Endothelial cell of umbilical vein (primary cell): ENCODE data around the gene TMEM181. TPM values are rescaled to one million over a fixed set of nuclear protein-coding genes. Genes with fewer than 3 reads are reported as not detected.

Experiments used
- BruUV-seq: library from RNA; stranded (reverse); fragments of 400-500 nt; replicated peaks from 2 replicates; lab custom pipeline; 2021; lab: Mats Ljungman, UMichigan
- CTCF ChIA-PET: fragments of 300-600, 350-600 bp; sonication (Branson Sonifier 250); formaldehyde crosslinking; loops from one replicate; lab custom pipeline; 2021; ENCODE audit warnings: antibody characterized with exemption, inconsistent platforms; lab: Charles Lee
- POLR2A ChIA-PET: fragments of 300-600, 350-600 bp; sonication (Branson Sonifier 250); formaldehyde crosslinking; loops from one replicate; lab custom pipeline; 2021; ENCODE audit warnings: antibody characterized with exemption, inconsistent platforms; lab: Charles Lee
- DNase-seq: peaks from one replicate; pipeline ENCODE4 v3.0.0-alpha.2; 2011; ENCODE audit warnings: low read depth, low spot score
- FAIRE-seq: peaks from 2 replicates; lab custom pipeline; 2011; peaks lifted over from hg19 to GRCh38; lab: Jason Lieb, UNC
- H2AFZ ChIP-seq: 2 replicates; pipeline ENCODE4 v1.6.0; 2012; ENCODE audit warnings: low read depth, low read length, control low read depth, inconsistent platforms
- H3K27ac ChIP-seq: 2 replicates; pipeline ENCODE4 v1.5.1; 2011; ENCODE audit warnings: low read depth, mild to moderate bottlenecking, control low read depth, low read length, moderate library complexity; ENCODE audit not compliant: insufficient read depth
- H3K27me3 ChIP-seq, 2 experiments: 2 replicates each; pipeline versions ENCODE4 v1.6.0 to v1.6.1; 2011; ENCODE audit warnings: low read length in 2 of 2, mixed read lengths in 1 of 2; ENCODE audit not compliant: control insufficient read depth in 2 of 2, insufficient read depth in 2 of 2
- H3K36me3 ChIP-seq, 2 experiments: 2 replicates in 1 of 2; 3 replicates in 1 of 2; pipeline ENCODE4 v1.5.1; 2011; ENCODE audit warnings: low read length in 2 of 2, mild to moderate bottlenecking in 1 of 2, moderate library complexity in 1 of 2; ENCODE audit not compliant: control insufficient read depth in 2 of 2, insufficient read depth in 2 of 2; ENCODE audit errors: extremely low read depth in 1 of 2
- H3K4me1 ChIP-seq: 3 replicates; pipeline ENCODE4 v1.5.1; 2011; ENCODE audit warnings: mild to moderate bottlenecking, low read length; ENCODE audit not compliant: control insufficient read depth, insufficient read depth; ENCODE audit errors: extremely low read depth
- H3K4me2 ChIP-seq: 2 replicates; pipeline ENCODE4 v1.6.1; 2011; ENCODE audit warnings: low read length, control low read depth, mixed read lengths; ENCODE audit not compliant: insufficient read depth
- H3K4me3 ChIP-seq, 3 experiments: fragments of 200-600 bp in 1 of 3; sonication (generic), shearing (Covaris generic) in 1 of 3; replicated peaks in 1 of 3; 2 replicates each; pipeline ENCODE4 v1.5.1; 2011 to 2016; ENCODE audit warnings: control low read depth in 3 of 3, low read length in 3 of 3, mild to moderate bottlenecking in 2 of 3, inconsistent platforms in 1 of 3, low read depth in 1 of 3, moderate library complexity in 1 of 3; ENCODE audit not compliant: insufficient read depth in 1 of 3
- H3K79me2 ChIP-seq: 2 replicates; pipeline ENCODE4 v1.6.0; 2012; ENCODE audit warnings: low read length, inconsistent platforms; ENCODE audit not compliant: control insufficient read depth, insufficient read depth
- H3K9ac ChIP-seq: replicated peaks from 2 replicates; pipeline ENCODE3; 2011; ENCODE audit warnings: low read length, control low read depth; ENCODE audit not compliant: insufficient read depth; ENCODE audit errors: extremely low read depth
- H3K9me1 ChIP-seq: replicated peaks from 3 replicates; pipeline ENCODE4 v1.6.0; 2011; ENCODE audit warnings: mild to moderate bottlenecking, low read length; ENCODE audit not compliant: control insufficient read depth, insufficient read depth; ENCODE audit errors: extremely low read depth
- H3K9me3 ChIP-seq: replicated peaks from 2 replicates; pipeline ENCODE4 v1.5.1; 2012; ENCODE audit warnings: low read length, inconsistent platforms; ENCODE audit not compliant: control insufficient read depth, insufficient read depth
- H4K20me1 ChIP-seq: replicated peaks from 2 replicates; pipeline ENCODE3; 2011; ENCODE audit warnings: mild to moderate bottlenecking, low read length; ENCODE audit not compliant: control insufficient read depth, insufficient read depth; ENCODE audit errors: extremely low read depth
- FOS ChIP-seq: IDR thresholded peaks from 2 replicates; pipeline ENCODE4 v1.6.1; 2011; ENCODE audit warnings: mild to moderate bottlenecking, low read length, moderate library complexity, borderline replicate concordance; ENCODE audit not compliant: insufficient read depth
- GATA2 ChIP-seq: IDR thresholded peaks from 2 replicates; pipeline ENCODE4 v1.7.0; 2011; ENCODE audit warnings: low read depth, mild to moderate bottlenecking, moderate library complexity, mixed read lengths, low read length; ENCODE audit not compliant: insufficient read length, insufficient read depth
- JUN ChIP-seq: IDR thresholded peaks from 2 replicates; pipeline ENCODE4 v1.6.1; 2011; ENCODE audit warnings: borderline replicate concordance, low read depth; ENCODE audit not compliant: insufficient read length, insufficient read depth
- POLR2AphosphoS5 ChIP-seq: IDR thresholded peaks from 2 replicates; pipeline ENCODE4 v1.6.1; 2012; ENCODE audit warnings: low read depth, mild to moderate bottlenecking, control low read depth, low read length, moderate library complexity; ENCODE audit not compliant: insufficient read depth
- dilution Hi-C: fragments of 300-500 bp; cut with MboI; formaldehyde crosslinking; loops from one replicate; pipeline ENCODE4 v1.15.0; 2019; ENCODE audit warnings: low sequenced_read_pairs; ENCODE audit not compliant: extremely low pct_ligation_motif_present
- intact Hi-C: fragments of 100-400 bp; cut with micrococcal nuclease; formaldehyde crosslinking; loops from one replicate; pipeline ENCODE4 v1.10.0; 2022
- polyA plus RNA-seq, 4 experiments: library from polyadenylated mRNA; depleted of rRNA in 3 of 4; stranded (reverse) in 3 of 4; unstranded in 1 of 4; fragments of >200 nt; gene quantifications; 2 replicates each; pipeline versions ENCODE4 v1.2.1 to v1.2.3, GENCODE V29; 2011 to 2012; ENCODE audit warnings: missing spikeins in 1 of 4
- total RNA-seq: library from RNA; stranded (reverse); gene quantifications from 2 replicates; pipeline ENCODE4 v1.2.3, GENCODE V29; 2021

The TMEM181 gene
- total and polyA plus RNA-seq, 2 donors (not counting 3 experiments of a cell fraction or from before 2014, with no cell fraction given), result 21.7 to 33.5 TPM

- ChIA-PET CTCF (interaction anchor here (0.9 to 8.2 kb wide), 2 partner anchors 7 to 24 kb away, joined by 4 to 45 read pairs; no protein-coding TSS in a partner anchor), POLR2A (no interaction called here)
- FAIRE-seq (no peak), DNase-seq (no peak)
- intact Hi-C loops (no loop called here), dilution Hi-C loops (no loop called here)
- H2AFZ ChIP-seq, result no peak overlapping the region
- no peak overlapping the region for H3K9ac ChIP-seq
- no peaks in the 10 kb centered on the region for H3K9me3 ChIP-seq
- TF ChIP-seq JUN (no peak), FOS (no peak), GATA2 (no peak)
- H3K9me1 ChIP-seq, result no peaks in the 10 kb centered on the region
- no peaks in the 10 kb centered on the region for H3K4me1 ChIP-seq
- no peak overlapping the region for H3K4me3 ChIP-seq
- no peaks in the 10 kb centered on the region for H3K36me3 ChIP-seq
- peaks cover 16 to 26% of the 10 kb centered on the region in 2 experiments for H3K27me3 ChIP-seq
- no peak overlapping the region for H3K27ac ChIP-seq
- no TSS peak for BruUV-seq
- H3K79me2 ChIP-seq, result no peaks in the 10 kb centered on the region
- H3K4me2 ChIP-seq, result no peak overlapping the region
- no peaks in the 10 kb centered on the region for H4K20me1 ChIP-seq
Measured at GRCh38 chr6:158667360-158667981, 107.6 kb downstream of the TMEM181 start.

- Histone ChIP-seq H3K79me2 (no peaks in the 10 kb centered on the region), H3K36me3 (no peaks in the 10 kb centered on the region), H3K4me1 (no peaks in the 10 kb centered on the region), H2AFZ (no peak overlapping the region), H4K20me1 (no peaks in the 10 kb centered on the region), H3K4me3 (no peak overlapping the region), H3K27me3 (peaks cover 11 to 18% of the 10 kb centered on the region in 2 experiments), H3K27ac (no peak overlapping the region), H3K9me1 (no peaks in the 10 kb centered on the region), H3K4me2 (no peak overlapping the region), H3K9me3 (no peaks in the 10 kb centered on the region), H3K9ac (no peak overlapping the region)
- DNase-seq (no peak), FAIRE-seq (no peak)
- TF ChIP-seq GATA2 (no peak), POLR2AphosphoS5 (no peak), JUN (no peak)
- BruUV-seq, result no TSS peak
- ChIA-PET CTCF (interaction anchor here (1.2 to 8.2 kb wide), 2 partner anchors 8 to 29 kb away, joined by 3 to 45 read pairs; no protein-coding TSS in a partner anchor), POLR2A (no interaction called here)
- intact Hi-C loops, result no loop called here
- dilution Hi-C loops, result no loop called here
Measured at GRCh38 chr6:158668707-158669103, 108.8 kb downstream of the TMEM181 start.
